GM13976 (cell line): Measurements from ENCODE around the gene CD2AP.
"Not testable (repeated sequence)": the region's sequence is repeated elsewhere in the genome, so short reads cannot be mapped to it uniquely, and the experiment has no call there.

Experiments used
- DNase-seq: peaks from one replicate; pipeline ENCODE4 v3.0.0; 2012; ENCODE audit warnings: low spot score
- in situ Hi-C: fragments of 300-500 bp; cut with MboI; formaldehyde crosslinking; loops from one replicate; pipeline ENCODE4 v1.12.0; 2022; ENCODE audit warnings: low sequenced_read_pairs, mixed read lengths, inconsistent platforms; ENCODE audit not compliant: unreplicated experiment
- TF ChIP-seq, protein P1 (sequence below): IDR thresholded peaks from 2 replicates; pipeline ENCODE4 v1.5.1; 2012; ENCODE audit warnings: borderline replicate concordance, mild to moderate bottlenecking; ENCODE audit not compliant: insufficient read depth; ENCODE audit errors: extremely low read depth, missing control alignments, control extremely low read depth

The CD2AP gene

DNA sequence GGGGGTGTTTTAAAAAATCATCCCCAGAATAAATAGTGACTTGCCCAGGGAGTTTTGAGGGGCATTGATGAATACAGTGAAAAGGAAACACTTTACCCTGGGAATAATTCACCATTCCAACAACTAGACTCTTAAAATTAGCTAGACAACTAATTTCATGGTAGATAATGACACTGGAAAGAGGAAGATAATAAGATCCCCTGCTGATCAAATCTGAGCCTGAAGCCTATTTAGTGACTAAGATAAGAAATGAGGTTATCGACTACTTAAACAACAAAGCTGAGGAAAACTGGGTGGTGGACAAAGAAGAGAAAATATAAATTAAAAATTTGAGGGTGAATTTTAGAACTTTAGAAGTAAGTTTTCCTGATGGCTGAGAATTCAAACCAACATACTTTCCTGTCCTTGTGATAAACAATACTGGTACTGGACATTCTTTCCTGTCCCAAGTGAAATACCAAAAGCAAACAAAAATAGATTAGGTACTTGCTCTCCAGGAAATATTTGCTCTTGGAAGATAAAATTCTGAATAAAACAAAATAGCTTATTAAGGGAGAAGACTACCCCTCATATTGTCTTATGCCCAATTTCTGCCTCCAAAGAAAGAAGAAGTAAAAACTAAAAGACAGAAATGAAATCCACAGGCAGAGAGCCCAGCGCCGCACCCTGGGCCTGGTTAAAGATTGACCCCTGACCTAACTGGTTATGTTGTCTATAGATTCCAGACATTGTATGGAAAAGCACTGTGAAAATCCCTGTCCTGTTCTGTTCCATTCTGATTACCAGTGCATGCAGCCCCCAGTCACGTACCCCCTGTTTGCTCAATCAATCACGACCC lies 156.8 kb downstream of the CD2AP start:
- in situ Hi-C loops = loop anchor here (25.0 kb wide), 1 partner anchor 103 kb away; no protein-coding TSS in a partner anchor
- TF ChIP-seq, protein P1, sequence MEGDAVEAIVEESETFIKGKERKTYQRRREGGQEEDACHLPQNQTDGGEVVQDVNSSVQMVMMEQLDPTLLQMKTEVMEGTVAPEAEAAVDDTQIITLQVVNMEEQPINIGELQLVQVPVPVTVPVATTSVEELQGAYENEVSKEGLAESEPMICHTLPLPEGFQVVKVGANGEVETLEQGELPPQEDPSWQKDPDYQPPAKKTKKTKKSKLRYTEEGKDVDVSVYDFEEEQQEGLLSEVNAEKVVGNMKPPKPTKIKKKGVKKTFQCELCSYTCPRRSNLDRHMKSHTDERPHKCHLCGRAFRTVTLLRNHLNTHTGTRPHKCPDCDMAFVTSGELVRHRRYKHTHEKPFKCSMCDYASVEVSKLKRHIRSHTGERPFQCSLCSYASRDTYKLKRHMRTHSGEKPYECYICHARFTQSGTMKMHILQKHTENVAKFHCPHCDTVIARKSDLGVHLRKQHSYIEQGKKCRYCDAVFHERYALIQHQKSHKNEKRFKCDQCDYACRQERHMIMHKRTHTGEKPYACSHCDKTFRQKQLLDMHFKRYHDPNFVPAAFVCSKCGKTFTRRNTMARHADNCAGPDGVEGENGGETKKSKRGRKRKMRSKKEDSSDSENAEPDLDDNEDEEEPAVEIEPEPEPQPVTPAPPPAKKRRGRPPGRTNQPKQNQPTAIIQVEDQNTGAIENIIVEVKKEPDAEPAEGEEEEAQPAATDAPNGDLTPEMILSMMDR = no peak
- no peak for DNase-seq

DNA sequence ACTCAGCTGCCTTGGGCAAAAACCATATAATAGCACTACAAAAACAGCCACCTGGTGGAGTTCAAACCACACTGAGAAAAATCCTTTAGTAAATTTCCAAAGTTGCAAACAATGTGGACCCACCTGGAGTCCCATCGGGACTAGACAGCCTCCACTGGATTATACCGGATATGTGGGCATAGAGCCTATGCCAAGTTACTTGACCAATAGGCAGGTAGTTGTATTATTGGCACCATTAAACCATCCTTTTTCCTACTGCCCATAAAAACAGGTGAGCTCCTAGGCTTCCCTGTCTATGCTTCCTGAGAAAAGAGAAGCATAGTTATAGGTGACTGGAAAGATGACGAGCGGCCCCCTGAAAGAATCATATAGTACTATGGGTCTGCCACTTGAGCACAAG lies 169.1 kb downstream of the CD2AP start:
- TF ChIP-seq, protein P1 = no peak
- in situ Hi-C loops = loop anchor here (25.0 kb wide), 1 partner anchor 91 kb away; no protein-coding TSS in a partner anchor
- DNase-seq = no peak

DNA sequence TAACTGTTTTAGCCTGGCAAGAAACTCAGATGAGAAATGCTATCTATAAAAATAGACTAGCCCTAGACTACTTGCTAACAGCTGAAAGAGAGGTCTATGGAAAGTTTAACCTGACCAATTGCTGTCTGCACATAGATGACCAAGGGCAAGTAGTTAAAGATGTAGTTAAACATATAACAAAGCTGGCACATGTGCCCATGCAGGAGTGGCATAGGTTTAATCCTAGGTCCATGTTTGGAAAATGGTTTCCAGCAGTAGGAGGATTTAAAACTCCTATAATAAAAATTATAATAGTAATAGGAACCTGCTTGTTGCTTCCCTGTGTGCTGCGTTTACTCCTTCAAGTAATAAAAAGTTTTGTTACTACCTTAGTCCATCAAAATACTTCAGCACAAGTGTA lies 169.6 kb downstream of the CD2AP start:
- no peak for DNase-seq
- TF ChIP-seq, protein P1 = no peak
- in situ Hi-C loops = loop anchor here (25.0 kb wide), 1 partner anchor 90 kb away; no protein-coding TSS in a partner anchor

DNA sequence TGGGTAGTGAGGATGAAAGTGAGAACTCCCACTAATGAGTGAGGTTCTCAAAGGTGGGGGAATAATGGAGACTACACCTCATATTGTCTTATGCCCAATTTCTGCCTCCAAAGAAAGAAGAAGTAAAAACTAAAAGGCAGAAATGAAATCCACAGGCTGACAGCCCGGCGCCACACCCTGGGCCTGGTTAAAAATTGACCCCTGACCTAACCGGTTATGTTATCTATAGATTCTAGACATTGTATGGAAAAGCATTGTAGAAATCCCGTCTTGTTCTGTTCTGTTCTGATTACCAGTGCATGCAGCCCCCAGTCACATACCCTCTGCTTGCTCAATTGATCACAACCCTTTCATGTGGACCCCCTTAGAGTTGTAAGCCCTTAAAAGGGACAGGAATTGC lies 170.0 kb downstream of the CD2AP start:
- not testable (repeated sequence) for DNase-seq
- in situ Hi-C loops = loop anchor here (25.0 kb wide), 1 partner anchor 90 kb away; no protein-coding TSS in a partner anchor

DNA sequence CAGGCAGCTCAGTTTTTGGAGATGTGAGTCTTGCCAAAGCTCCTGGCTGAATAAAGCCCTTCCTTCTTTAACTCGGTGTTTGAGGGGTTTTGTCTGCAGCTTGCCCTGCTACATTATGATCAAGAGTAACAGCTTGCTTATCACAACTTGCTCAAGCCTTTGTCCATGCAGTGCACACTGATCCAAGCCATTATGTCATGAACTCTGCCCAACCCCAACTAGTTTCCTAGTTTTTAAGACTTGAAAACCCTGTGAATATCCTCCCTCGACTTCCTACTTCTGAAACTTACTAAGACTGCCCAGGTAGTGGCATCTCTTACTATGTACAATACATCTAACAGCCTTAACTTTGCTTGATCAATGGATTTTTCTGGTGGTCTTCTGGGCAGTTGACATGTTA lies 170.4 kb downstream of the CD2AP start:
- no peak for DNase-seq
- TF ChIP-seq, protein P1 = no peak
- in situ Hi-C loops = loop anchor here (25.0 kb wide), 1 partner anchor 89 kb away; no protein-coding TSS in a partner anchor

DNA sequence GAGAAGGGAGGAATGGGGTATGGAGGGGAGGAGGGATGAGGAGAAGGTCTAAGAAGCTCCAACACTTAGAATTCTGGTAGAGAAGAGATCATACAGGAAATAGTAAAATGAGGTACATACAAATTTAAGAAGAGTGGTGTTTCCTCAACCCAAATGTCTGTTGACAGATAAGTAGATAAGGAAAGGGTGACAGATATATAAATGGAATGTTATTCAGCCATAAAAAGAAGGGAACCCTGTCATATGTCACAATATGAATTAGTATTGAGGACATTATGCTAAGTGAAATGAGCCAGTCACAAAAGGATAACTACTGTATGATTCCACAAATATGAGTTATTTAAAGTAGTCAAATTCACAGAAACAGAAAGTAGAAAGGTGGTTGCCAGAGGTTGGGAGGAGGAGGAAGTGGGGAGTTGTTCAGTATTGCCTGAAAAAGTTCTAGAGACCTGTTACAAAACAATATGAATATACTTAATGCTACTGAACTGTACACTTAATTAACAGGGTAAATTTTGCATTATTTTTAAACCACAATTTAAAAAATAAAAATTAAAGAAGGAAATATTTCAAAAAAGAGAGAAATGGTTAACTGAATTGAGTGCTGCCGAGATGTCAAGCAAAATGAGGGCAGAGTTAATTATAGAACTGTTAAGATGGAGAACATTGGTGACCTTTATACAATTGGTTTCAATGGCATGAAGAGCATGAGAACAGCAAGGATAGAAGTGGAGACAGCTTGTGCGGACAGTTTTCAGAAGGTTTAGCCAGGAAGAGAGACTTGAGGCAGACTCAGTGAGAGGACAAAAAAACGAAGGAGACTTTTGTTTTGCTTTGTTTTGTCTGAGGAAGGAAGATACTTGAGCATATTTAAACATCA lies 173.2 kb downstream of the CD2AP start:
- no peak for DNase-seq
- TF ChIP-seq, protein P1 = no peak

More for the DNA sequence above, 173.2 kb downstream of the CD2AP start:
- in situ Hi-C loops = no loop called here
